Stimulated activated CD8-positive, alpha-beta memory T cell treated with anti-CD3 and anti-CD28 coated beads, Interleukin-12 subunit alpha, Interleukin-12 subunit beta, amount 100 ng/mL, for 4 hours (primary cell): ENCODE results near the gene SBF2.
"Not testable (repeated sequence)": the region's sequence is repeated elsewhere in the genome, so short reads cannot be mapped to it uniquely, and the experiment has no call there.

Experiments used
- DNase-seq: peaks from one replicate; pipeline ENCODE4 v3.0.0-alpha.2; 2020; ENCODE audit warnings: low read depth

Gene SBF2

DNA sequence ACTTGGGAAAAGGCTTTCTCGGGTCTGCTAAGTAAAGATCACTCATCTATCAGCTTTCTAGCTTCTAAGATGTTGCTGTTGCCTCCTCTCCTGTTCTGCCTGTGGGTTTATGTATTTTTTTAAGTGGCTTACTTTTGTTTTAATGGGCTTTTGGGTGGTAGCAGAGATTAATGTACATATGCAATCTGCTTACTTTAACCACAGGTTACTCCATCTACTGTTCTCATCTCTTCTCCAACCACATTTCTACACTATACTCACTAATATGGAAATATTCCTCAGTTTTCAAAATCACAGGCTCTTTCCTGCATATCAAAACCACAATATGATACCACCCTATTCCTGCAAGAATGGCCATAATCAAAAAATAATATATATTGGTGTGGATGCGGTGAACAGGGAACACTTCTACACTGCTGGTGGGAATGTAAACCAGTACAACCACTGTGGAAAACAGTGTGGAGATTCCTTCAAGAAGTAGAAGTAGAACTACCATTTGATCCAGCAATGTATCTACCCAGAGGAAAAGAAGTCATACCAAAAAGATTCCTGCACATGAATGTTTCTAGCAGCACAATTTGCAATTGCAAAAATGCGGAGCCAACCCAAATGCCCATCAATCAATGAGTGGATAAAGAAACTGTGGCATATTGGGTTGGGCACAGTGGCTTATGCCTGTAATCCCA lies 341.4 kb downstream of the SBF2 start:
- DNase-seq = no peak

DNA sequence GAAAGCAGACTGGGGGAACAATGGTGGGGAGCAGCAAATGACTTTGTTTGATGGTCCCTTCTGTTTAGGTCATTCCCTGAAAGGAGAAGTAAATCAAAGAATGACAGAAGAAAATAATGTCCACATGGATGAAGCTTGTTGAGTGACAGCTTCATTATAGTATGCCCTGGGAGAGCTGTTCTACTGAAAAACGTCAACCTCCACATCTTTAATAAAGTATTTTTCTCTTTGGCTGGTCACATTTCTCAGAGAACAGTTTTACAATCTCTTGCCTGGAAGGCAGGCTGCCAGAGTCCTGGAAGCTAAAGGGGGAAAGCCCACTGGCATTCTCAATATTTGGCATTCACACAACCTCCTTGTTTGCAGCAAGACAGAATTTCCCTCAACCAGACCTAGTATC lies 342.2 kb downstream of the SBF2 start:
- no peak for DNase-seq

DNA sequence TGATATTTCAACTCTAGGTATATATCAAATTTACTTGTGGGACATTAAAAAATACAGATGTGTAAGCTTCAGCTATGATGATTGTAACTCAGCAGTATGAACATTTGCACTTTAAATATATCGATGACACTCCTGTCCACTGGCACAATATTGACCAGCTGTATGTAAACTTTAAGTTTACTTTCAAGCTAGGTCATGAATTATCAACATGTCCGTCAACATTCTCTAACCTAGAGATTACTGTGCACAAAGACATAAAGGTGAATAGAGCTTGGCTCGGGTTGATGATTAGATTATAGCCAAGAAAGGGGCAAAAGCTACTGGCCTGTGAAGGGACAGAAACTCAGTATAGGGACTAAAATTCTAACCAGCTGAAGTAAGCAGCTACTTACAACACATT lies 343.6 kb downstream of the SBF2 start:
- DNase-seq = no peak

DNA sequence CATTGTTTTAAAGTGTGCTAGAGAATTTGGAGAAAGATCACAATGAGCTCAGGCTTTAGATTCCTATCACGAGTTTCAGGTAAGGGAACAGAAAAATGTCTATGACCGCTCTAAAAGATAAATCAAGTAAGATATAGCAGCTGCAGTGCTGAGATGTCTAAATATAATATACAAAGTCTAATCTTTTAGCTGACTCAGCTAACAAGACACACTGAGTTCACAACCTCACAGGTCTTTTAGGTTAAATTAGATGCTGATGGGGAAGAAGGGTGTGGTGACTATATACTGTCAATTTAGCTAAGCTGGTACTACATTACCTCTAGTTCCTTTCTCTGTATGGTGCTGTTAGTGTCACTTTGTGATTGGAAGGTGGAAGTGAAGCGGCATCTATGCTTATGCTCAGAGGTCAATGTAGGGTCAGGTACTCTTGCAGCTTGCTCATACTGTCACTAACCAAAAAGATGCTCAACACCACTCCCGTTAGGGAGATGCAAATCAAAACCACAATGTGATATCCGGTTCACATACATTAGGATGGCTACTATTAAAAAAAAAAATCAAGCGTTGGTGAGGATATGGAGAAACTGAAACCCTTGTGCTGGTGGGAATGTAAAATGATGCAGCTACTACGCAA lies 346.7 kb downstream of the SBF2 start:
- DNase-seq = no peak

DNA sequence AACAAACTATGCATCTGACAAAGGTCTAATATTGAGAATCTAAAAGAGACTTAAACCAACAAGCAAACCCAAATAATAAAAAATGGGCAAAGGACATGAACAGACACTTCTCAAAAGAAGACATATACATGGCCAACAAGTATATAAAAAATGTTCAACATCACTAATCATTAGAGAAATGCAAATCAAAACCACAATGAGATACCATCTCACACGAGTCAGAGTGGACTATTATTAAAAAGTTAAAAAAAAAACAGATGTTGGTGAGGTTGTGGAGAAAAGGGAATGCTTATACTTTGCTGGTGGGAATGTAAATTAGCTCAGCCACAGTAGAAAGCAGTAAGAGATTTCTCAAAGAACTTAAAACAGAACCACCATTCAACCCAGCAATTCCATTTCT lies 348.3 kb downstream of the SBF2 start:
- DNase-seq = not testable (repeated sequence)

DNA sequence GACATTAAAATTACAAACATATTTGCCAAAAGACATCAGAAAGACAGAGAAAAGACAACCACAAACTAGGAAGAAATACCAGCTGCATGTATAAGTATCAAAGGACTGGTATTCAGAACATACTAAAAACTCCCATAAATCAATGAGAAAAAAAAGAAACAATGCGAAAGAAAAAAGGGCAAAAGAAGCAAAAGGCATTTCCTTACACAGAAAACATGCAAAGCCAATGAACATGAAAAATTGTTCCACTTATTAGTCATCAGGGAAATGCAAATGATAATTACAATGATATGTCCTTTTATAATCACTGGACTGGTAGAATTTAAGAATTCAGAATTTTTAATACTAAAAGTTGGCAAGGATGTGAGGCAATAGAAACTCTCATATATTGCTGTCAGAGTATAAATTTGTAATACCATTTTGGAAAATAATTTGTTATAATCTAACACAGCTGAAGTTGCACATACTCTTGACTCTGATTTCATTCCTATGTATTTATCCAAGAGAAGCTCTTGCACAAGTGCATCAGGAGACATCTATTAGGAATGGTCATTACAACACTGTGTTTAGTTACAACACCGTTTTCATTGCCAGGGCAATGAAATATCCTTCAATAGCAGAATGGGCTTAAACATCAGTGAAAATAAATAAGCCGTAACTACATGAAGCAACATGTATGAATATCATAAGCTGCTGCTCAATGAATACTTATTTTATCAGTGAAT lies 350.5 kb downstream of the SBF2 start:
- no peak for DNase-seq

DNA sequence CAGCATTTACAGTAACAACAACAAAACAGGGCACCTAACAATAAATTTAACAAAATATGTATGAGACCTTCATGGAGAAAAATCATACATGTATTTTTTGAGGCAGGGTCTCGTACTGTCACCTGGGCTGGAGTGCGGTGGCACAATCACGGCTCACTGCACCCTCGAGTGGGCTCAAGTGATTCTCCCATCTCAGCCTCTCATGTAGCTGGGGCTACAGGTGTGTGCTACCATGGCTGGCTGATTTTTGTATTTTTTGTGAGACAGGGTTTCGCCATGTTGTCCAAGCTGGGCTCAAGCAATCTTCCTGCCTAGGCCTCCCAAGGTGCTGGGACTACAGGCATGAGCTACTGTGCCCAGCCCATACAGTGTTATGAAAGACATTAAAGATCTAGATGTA lies 352.0 kb downstream of the SBF2 start:
- DNase-seq = no peak

DNA sequence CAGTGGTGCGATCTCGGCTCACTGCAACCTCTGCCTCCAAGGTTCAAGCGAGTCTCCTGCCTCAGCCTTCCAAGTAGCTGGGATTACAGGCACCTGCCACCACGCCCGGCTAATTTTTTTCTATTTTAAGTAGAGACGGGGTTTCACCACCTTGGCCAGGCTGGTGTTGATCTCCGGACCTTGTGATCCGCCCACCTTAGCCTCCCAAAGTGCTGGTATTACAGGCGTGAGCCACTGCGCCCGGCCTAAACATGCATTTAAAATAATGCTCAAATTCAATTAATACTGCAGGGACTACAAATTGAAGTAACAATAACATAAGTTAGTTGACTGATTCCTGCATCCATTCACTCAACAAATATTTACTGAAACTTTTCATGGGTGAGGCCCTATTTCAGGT lies 354.9 kb downstream of the SBF2 start:
- not testable (repeated sequence) for DNase-seq

DNA sequence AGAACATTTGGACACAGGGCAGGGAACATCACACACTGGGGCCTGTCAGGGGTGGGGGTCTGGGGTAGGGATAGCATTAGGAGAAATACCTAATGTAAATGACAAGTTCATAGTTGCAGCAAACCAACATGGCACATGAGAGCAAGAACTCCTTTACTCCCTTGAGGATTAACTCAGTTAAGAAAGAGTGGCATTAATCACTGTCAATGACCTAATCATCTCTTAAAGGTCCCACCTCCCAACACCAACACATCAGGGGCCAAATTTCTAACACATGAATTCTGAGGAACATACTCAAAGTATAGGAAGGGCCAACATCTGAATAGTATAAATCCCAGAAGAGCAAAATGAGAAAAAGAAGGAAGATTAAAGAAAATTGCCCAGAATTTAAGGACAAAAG lies 357.3 kb downstream of the SBF2 start:
- no peak for DNase-seq

DNA sequence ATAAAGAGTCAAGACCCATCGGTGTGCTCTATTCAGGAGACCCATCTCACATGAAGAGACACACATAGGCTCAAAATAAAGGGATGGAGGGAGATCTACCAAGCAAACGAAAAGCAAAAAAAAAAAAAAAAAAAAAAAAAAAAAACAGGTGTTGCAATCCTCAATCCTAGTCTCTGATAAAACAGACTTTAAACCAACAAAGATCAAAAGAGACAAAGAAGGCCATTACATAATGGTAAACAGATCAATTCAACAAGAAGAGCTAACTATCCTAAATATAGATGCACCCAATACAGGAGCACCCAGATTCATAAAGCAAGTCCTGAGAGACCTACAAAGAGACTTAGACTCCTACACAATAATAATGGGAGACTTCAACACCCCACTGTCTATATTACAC lies 361.2 kb downstream of the SBF2 start:
- DNase-seq = not testable (repeated sequence)

DNA sequence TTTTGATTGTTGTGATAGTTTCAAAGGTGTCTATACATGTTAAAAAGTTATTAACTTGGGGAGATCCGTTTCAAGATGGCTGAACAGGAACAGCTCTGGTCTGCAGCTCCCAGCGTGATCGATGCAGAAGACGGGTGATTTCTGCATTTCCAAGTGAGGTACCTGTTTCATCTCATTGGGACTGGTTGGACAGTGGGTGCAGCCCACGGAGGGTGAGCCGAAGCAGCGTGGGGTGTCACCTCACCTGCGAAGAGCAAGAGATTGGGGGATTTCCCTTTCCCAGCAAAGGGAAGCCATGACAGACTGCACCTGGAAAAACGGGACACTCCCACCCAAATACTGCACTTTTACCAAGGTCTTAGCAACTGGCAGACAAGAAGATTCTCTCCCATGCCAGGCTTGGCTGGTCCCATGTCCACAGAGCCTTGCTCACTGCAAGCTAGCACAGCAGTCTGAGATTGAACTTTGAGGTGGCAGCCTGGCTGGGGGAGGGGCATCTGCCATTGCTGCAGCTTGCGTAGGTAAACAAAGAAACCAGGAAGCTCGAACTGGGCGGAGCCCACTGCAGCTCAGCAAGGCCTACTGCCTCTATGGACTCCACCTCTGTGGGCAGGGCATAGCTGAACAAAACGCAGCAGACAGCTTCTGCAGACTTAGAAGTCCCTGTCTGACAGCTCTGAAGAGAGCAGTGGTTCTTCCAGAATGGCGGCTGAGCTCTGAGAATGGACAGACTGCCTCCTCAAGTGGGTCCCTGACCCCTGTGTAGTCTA lies 363.3 kb downstream of the SBF2 start:
- DNase-seq = not testable (repeated sequence)

DNA sequence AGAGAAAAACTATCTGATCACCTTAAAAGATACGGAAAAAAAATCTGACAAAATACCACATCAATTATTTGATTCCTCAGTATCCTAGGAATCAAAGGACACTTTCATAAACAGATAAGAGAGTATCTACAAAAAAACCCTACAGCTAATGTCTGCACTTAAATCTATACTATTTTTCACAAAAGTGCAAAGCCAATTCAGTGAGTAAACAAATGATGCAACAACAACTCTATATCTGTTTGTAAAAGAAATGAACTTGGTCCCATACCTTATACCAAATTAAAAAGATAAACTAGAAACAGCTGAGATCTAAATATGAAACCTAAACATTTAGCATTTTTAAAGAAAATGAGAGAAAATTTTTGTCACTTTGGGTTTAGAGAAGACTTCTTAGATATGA lies 366.3 kb downstream of the SBF2 start:
- DNase-seq = no peak

DNA sequence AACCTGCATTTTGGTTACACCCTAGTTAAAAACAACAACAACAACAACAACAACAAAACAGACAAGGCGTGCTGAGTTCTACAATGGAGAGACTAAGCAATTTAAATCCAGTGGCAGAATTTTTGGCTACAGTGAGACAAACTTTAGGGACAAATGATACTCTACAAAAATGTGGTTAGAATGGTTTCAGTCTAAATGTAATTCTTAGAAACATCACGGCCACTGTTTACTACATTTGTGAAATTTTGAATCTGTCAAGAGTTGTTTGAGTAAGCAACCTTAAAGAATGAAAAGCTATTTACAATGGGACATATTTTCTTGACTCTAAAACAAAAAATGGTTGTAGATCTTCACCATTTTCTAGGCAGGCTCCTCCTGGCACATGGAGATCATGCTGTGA lies 370.7 kb downstream of the SBF2 start:
- DNase-seq = no peak

DNA sequence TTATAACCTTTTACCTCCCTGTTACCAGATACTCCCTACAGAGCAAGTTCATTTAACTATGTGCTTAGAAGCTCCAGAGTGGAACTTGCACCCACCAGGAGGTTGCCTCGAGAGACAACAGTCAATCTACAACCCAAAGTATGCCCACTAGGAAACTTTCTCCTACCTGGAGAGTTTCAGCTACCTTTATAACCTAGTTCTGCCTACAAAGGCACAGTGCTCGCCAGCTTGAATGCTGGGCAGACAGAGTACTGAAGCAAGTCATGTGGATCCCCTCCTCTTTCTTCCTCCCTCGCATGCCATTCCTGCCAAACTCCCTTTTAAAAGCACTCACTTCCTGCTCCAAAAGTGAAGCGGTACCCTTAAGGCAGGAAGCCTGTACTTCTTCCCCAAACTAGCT lies 371.2 kb downstream of the SBF2 start:
- no peak for DNase-seq

DNA sequence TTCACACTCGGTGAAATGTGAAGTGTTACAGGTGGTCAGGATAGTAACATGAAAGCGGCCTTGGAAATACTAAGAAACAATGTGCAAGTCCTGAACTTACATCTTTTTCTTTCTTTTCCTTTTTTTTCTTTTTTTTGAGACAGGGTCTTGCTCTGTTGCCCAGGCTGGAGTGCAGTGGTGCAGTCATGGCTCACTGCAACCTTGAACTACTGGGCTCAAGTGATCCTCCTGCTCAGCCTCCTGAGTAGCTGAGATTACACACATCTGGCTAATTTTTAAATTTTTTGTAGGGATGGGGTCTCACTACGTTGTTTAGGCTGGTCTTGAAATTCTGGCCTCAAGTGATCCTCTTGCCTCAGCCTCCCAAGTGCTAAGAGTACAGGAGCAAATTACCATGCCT lies 377.5 kb downstream of the SBF2 start:
- no peak for DNase-seq

DNA sequence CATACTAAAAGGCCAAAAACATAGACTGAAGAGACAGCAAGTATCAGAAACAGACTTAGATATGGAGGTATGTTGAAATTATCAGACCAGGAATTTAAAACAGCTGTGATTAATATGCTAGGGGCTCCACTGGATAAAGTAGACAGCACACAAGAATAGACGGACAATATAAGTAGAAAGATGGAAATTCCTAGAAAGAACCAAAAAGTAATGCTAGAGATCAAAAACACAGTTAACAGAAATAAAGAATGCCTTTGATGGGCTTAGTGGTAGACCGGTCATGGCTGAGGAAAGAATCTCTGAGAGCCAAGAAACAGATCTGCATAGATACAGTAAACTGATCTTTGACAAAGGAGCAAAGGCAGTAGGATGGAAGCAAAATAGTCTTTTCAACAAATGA lies 380.0 kb downstream of the SBF2 start:
- no peak for DNase-seq

DNA sequence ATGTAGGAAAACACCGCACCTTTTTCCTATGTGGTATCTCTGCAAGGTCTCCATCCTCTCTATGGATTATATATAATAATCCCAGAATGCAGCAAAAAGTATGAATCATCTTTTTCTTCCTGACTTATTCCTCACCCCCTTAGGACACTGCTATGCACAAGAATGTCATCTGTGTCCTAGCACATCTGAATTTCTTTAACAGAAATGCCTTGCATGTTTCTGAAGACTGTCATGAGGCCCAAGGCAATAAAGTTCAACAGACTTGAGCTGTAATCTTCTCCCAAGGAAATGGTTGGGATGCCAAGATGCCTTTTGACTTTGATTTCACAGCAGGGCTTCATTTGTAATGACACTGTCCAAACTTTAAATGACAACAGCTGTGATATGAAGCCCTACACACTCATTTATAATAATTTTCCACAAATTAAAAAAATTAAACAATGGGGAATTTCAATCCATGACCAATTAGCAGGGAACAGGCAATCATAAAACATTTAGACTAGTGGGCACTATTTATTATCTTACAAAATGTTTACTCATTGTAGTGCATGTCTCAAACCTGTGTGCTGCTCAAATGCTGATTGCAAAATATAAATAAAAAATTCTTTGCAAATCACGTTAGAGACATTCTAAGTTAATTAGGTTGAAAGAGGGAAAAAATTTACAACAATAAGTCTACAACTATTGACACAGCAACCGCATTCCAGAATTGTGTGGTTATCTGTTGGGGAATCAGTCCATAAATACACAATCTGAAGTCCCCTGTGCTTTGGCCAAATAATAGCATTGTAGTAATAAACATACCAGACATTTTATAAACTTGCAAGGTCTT lies 387.8 kb downstream of the SBF2 start:
- no peak for DNase-seq

DNA sequence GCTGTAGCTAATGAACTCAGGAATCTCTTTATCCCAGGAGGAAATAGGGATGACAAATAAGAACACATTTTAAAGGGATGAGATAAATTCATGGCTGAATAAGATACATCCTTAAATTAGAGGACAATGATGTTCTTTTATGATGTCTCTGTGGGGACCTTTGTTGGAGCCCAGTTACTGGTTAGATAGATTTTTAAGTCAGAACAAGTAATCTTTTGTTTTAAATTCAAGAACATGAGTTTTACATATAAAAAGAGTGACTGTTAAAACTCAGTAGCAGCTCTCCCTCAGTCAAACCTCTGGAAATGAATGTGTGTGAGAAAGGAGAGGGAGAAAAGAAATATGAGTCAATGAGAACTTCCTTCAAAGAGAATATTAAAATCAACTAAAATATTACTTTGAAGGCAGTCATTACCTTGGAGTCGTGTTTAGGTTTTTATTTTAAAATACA lies 388.5 kb downstream of the SBF2 start:
- no peak for DNase-seq

DNA sequence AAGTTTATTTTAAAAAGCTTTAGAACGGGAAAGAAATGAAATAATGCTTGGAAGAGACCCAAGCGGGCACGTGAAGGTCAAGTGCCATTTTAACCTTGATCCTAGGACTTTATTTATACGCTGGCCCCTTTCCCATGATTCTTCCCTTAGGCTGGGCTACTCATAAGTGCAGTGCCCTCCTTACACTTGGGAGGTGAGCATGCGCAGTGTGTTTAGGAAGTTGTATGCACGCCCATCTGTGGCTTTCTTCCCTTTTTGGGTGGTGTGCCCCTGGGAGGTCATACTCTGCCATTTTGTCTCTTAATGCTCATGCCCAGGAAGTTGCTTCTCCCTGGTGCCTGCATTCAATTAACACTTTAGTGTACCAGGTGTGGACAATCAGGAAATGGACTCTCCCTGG lies 390.4 kb downstream of the SBF2 start:
- no peak for DNase-seq

DNA sequence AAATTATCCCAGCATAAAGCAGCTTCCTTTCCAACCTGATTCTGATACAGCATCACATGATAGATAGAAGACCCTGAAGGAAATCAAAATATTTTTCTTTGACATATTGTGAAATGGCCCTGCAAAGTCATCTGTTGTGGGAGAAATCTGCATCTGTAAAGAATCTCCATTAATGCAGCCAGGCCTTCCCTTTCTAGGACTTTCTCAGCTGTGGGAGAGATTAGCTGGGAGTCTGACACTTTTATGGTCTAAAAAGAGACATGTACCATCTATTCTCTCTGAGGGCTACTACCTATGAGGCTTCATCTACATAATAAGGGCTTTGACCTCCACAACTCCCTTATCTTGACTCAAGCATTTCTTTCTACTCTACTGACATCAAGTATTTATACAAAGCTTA lies 392.1 kb downstream of the SBF2 start:
- no peak for DNase-seq

DNA sequence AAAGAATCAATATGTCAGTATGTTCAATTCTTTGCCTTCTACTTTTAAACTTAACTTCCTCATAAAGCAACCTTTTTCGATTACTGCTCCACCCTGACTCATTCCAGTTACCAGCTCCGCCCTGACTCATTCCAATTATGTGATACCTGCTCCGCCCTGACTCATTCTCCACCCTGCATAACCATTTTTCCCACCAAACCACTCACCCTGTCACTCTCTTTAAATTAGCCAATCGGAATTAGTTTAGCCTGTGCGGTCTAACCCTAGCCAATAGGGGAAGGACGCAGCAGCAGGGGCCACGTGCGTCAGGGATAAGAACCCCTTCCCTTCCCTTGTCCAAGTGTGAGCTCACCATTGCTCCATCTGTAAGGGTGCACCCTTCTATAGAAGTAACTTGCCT lies 393.8 kb downstream of the SBF2 start:
- not testable (repeated sequence) for DNase-seq

DNA sequence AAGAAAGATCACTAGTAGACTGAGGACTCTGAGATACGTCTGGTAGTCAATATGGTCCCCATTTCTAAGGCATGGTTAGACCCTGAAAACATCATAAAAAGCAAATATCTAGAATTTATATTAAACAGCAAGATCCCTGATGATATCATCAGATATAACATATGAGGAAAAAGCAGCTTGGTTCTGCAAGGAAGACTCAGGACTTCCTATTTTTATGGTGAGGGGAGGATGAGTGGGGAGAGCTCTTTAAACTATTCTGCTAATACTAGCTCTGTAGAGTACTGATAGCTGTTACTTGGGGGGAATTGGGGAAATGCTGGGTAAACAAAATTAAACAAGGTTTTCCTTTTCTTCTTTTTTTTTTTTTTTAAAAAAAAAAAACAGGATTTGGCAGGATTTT lies 394.3 kb downstream of the SBF2 start:
- no peak for DNase-seq
